Measurements from ENCODE around the gene RRP15.

DNA sequence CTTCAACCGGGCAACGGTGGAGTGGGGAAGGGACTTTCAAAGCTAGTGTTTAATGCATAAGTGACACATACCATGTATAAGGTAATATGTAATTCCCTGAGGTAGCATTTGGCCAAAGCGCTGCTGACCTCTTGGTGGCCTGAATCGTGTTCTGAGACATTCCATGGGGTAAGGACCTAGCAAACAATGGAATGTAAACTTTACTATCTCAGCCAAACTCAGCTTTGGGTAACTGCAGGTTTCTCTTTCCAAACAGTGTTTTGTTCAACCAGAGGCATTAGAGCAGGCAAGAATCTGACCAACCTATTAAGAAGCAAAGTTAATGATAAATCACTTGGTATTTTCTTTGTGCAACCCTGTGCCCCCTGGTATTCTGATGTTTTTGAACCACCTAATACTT lies 82.0 kb downstream of the RRP15 start:
- TF ChIP-seq EZH2phosphoT487 (IDR thresholded peaks at IDR 0.05; ENCODE audit: unreplicated experiment) (no peak), POLR2AphosphoS5 (IDR thresholded peaks at IDR 0.05; ENCODE audit: low read depth) (no peak), EZH2 (IDR thresholded peaks at IDR 0.05; ENCODE audit: low read depth, unreplicated experiment) (no peak), JUNB (IDR thresholded peaks at IDR 0.05; ENCODE audit: unreplicated experiment) (no peak), CREB1 (CRISPR knock-in tag; IDR thresholded peaks at IDR 0.05; ENCODE audit: low read depth) (no peak), STAT1 (IDR thresholded peaks at IDR 0.05; ENCODE audit: unreplicated experiment) (no peak), ZNF114 (CRISPR knock-in tag; IDR thresholded peaks at IDR 0.05) (no peak), NANOG (IDR thresholded peaks at IDR 0.05; ENCODE audit: borderline replicate concordance) (no peak)
- TF ChIP-seq, protein P1, sequence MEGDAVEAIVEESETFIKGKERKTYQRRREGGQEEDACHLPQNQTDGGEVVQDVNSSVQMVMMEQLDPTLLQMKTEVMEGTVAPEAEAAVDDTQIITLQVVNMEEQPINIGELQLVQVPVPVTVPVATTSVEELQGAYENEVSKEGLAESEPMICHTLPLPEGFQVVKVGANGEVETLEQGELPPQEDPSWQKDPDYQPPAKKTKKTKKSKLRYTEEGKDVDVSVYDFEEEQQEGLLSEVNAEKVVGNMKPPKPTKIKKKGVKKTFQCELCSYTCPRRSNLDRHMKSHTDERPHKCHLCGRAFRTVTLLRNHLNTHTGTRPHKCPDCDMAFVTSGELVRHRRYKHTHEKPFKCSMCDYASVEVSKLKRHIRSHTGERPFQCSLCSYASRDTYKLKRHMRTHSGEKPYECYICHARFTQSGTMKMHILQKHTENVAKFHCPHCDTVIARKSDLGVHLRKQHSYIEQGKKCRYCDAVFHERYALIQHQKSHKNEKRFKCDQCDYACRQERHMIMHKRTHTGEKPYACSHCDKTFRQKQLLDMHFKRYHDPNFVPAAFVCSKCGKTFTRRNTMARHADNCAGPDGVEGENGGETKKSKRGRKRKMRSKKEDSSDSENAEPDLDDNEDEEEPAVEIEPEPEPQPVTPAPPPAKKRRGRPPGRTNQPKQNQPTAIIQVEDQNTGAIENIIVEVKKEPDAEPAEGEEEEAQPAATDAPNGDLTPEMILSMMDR (conservative IDR thresholded peaks at IDR 0.05; ENCODE audit: low read depth in 2 of 2), result no peak
- TF ChIP-seq, protein P2, sequence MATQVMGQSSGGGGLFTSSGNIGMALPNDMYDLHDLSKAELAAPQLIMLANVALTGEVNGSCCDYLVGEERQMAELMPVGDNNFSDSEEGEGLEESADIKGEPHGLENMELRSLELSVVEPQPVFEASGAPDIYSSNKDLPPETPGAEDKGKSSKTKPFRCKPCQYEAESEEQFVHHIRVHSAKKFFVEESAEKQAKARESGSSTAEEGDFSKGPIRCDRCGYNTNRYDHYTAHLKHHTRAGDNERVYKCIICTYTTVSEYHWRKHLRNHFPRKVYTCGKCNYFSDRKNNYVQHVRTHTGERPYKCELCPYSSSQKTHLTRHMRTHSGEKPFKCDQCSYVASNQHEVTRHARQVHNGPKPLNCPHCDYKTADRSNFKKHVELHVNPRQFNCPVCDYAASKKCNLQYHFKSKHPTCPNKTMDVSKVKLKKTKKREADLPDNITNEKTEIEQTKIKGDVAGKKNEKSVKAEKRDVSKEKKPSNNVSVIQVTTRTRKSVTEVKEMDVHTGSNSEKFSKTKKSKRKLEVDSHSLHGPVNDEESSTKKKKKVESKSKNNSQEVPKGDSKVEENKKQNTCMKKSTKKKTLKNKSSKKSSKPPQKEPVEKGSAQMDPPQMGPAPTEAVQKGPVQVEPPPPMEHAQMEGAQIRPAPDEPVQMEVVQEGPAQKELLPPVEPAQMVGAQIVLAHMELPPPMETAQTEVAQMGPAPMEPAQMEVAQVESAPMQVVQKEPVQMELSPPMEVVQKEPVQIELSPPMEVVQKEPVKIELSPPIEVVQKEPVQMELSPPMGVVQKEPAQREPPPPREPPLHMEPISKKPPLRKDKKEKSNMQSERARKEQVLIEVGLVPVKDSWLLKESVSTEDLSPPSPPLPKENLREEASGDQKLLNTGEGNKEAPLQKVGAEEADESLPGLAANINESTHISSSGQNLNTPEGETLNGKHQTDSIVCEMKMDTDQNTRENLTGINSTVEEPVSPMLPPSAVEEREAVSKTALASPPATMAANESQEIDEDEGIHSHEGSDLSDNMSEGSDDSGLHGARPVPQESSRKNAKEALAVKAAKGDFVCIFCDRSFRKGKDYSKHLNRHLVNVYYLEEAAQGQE (IDR thresholded peaks at IDR 0.05; ENCODE audit: unreplicated experiment), result no peak
- TF ChIP-seq, protein P3, sequence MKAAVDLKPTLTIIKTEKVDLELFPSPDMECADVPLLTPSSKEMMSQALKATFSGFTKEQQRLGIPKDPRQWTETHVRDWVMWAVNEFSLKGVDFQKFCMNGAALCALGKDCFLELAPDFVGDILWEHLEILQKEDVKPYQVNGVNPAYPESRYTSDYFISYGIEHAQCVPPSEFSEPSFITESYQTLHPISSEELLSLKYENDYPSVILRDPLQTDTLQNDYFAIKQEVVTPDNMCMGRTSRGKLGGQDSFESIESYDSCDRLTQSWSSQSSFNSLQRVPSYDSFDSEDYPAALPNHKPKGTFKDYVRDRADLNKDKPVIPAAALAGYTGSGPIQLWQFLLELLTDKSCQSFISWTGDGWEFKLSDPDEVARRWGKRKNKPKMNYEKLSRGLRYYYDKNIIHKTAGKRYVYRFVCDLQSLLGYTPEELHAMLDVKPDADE (IDR thresholded peaks at IDR 0.05), result no peak
- TF ChIP-seq, protein P4, sequence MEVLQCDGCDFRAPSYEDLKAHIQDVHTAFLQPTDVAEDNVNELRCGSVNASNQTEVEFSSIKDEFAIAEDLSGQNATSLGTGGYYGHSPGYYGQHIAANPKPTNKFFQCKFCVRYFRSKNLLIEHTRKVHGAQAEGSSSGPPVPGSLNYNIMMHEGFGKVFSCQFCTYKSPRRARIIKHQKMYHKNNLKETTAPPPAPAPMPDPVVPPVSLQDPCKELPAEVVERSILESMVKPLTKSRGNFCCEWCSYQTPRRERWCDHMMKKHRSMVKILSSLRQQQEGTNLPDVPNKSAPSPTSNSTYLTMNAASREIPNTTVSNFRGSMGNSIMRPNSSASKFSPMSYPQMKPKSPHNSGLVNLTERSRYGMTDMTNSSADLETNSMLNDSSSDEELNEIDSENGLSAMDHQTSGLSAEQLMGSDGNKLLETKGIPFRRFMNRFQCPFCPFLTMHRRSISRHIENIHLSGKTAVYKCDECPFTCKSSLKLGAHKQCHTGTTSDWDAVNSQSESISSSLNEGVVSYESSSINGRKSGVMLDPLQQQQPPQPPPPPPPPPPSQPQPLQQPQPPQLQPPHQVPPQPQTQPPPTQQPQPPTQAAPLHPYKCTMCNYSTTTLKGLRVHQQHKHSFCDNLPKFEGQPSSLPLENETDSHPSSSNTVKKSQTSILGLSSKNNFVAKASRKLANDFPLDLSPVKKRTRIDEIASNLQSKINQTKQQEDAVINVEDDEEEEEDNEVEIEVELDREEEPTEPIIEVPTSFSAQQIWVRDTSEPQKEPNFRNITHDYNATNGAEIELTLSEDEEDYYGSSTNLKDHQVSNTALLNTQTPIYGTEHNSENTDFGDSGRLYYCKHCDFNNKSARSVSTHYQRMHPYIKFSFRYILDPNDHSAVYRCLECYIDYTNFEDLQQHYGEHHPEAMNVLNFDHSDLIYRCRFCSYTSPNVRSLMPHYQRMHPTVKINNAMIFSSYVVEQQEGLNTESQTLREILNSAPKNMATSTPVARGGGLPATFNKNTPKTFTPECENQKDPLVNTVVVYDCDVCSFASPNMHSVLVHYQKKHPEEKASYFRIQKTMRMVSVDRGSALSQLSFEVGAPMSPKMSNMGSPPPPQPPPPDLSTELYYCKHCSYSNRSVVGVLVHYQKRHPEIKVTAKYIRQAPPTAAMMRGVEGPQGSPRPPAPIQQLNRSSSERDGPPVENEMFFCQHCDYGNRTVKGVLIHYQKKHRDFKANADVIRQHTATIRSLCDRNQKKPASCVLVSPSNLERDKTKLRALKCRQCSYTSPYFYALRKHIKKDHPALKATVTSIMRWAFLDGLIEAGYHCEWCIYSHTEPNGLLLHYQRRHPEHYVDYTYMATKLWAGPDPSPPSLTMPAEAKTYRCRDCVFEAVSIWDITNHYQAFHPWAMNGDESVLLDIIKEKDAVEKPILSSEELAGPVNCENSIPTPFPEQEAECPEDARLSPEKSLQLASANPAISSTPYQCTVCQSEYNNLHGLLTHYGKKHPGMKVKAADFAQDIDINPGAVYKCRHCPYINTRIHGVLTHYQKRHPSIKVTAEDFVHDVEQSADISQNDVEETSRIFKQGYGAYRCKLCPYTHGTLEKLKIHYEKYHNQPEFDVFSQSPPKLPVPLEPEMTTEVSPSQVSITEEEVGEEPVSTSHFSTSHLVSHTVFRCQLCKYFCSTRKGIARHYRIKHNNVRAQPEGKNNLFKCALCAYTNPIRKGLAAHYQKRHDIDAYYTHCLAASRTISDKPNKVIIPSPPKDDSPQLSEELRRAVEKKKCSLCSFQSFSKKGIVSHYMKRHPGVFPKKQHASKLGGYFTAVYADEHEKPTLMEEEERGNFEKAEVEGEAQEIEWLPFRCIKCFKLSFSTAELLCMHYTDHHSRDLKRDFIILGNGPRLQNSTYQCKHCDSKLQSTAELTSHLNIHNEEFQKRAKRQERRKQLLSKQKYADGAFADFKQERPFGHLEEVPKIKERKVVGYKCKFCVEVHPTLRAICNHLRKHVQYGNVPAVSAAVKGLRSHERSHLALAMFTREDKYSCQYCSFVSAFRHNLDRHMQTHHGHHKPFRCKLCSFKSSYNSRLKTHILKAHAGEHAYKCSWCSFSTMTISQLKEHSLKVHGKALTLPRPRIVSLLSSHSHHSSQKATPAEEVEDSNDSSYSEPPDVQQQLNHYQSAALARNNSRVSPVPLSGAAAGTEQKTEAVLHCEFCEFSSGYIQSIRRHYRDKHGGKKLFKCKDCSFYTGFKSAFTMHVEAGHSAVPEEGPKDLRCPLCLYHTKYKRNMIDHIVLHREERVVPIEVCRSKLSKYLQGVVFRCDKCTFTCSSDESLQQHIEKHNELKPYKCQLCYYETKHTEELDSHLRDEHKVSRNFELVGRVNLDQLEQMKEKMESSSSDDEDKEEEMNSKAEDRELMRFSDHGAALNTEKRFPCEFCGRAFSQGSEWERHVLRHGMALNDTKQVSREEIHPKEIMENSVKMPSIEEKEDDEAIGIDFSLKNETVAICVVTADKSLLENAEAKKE (CRISPR knock-in tag; IDR thresholded peaks at IDR 0.05), result no peak
